Loucy (cell line): ENCODE results near the gene PSPC1.
"Not testable (repeated sequence)": the region's sequence is repeated elsewhere in the genome, so short reads cannot be mapped to it uniquely, and the experiment has no call there.

ENCODE experiments used
- H2AFZ ChIP-seq: fragments of 200-600 bp; sonication (generic); 2 replicates; pipeline ENCODE4 v1.6.0; 2016; ENCODE audit warnings: antibody characterized with exemption, mild to moderate bottlenecking, low read length, moderate library complexity
- H3F3A ChIP-seq: fragments of 200-600 bp; 2 replicates; pipeline ENCODE4 v1.6.0; 2016; ENCODE audit warnings: antibody characterized with exemption, low read depth, mild to moderate bottlenecking
- H3K27me3 ChIP-seq: fragments of 200-600 bp; sonication (generic); 2 replicates; pipeline ENCODE4 v1.6.1; 2014; ENCODE audit warnings: low read length, mild to moderate bottlenecking; ENCODE audit not compliant: insufficient read depth, poor library complexity, severe bottlenecking
- H3K36me3 ChIP-seq: fragments of 200-600 bp; sonication (generic); 2 replicates; pipeline ENCODE4 v1.6.1; 2016; ENCODE audit warnings: low read length; ENCODE audit not compliant: insufficient read depth
- H3K4me1 ChIP-seq: fragments of 200-600 bp; sonication (generic); 2 replicates; pipeline ENCODE4 v1.5.1; 2014; ENCODE audit warnings: low read length, mild to moderate bottlenecking; ENCODE audit not compliant: insufficient read depth, poor library complexity, severe bottlenecking
- H3K4me2 ChIP-seq: fragments of 200-600 bp; sonication (generic); 2 replicates; pipeline ENCODE4 v1.6.0; 2014; ENCODE audit warnings: antibody characterized with exemption, low read length, low read depth, mild to moderate bottlenecking; ENCODE audit not compliant: poor library complexity, severe bottlenecking
- H3K4me3 ChIP-seq: fragments of 200-600 bp; sonication (generic); 2 replicates; pipeline ENCODE4 v1.5.1; 2014; ENCODE audit warnings: low read length, mild to moderate bottlenecking, mixed read lengths; ENCODE audit not compliant: poor library complexity, severe bottlenecking
- H3K79me2 ChIP-seq: fragments of 200-600 bp; sonication (generic); 2 replicates; pipeline ENCODE4 v1.6.1; 2014; ENCODE audit warnings: low read length; ENCODE audit not compliant: insufficient read depth
- H3K9ac ChIP-seq: fragments of 200-600 bp; sonication (generic); 2 replicates; pipeline ENCODE4 v1.6.0; 2014; ENCODE audit warnings: mild to moderate bottlenecking, low read depth, low read length, moderate library complexity; ENCODE audit not compliant: poor library complexity, severe bottlenecking
- H3K9me2 ChIP-seq: fragments of 200-600 bp; sonication (generic); replicated peaks from 2 replicates; pipeline ENCODE4 v1.6.1; 2016; ENCODE audit warnings: low read depth, low read length, mixed read lengths
- H3K9me3 ChIP-seq: fragments of 200-600 bp; sonication (generic); 2 replicates; pipeline ENCODE4 v1.6.1; 2014; ENCODE audit warnings: mild to moderate bottlenecking, antibody characterized with exemption, low read length, low read depth; ENCODE audit not compliant: insufficient read depth
- H4K20me1 ChIP-seq: fragments of 200-600 bp; sonication (generic); 2 replicates; pipeline ENCODE4 v1.6.0; 2014; ENCODE audit warnings: antibody characterized with exemption, low read length, mild to moderate bottlenecking; ENCODE audit not compliant: insufficient read depth, poor library complexity, severe bottlenecking
- EZH2phosphoT487 ChIP-seq: fragments of 200-600 bp; IDR thresholded peaks from 2 replicates; pipeline ENCODE4 v1.6.1; 2018; ENCODE audit warnings: antibody characterized with exemption, mild to moderate bottlenecking, moderate library complexity, borderline replicate concordance
- TF ChIP-seq, protein P1 (sequence below): fragments of 200-600 bp; sonication (generic); conservative IDR thresholded peaks from 2 replicates; pipeline ENCODE4 v1.5.1; 2014; ENCODE audit warnings: mild to moderate bottlenecking, antibody characterized with exemption, low read length

Gene PSPC1

DNA sequence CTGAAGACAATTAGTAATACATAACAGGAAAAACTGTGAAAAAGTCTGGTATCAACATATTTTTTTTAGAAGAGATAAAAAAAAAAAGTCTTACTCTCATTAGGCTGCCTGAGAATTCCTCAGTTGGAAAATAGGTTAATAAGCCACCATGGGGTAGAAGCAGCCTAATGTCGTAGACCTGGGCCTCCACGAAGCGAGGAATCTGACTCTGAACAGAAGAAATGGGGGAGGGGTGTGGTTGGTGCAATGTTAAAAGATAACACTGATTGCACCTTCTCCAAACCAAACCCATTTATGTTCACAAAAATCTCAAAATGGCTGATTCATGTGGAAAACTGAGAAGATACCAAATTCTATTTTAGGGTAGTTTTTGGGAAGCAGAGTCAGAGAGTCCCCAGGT is 86.9 kb downstream of the PSPC1 start:
- TF ChIP-seq EZH2phosphoT487: no peak
- TF ChIP-seq, protein P1, sequence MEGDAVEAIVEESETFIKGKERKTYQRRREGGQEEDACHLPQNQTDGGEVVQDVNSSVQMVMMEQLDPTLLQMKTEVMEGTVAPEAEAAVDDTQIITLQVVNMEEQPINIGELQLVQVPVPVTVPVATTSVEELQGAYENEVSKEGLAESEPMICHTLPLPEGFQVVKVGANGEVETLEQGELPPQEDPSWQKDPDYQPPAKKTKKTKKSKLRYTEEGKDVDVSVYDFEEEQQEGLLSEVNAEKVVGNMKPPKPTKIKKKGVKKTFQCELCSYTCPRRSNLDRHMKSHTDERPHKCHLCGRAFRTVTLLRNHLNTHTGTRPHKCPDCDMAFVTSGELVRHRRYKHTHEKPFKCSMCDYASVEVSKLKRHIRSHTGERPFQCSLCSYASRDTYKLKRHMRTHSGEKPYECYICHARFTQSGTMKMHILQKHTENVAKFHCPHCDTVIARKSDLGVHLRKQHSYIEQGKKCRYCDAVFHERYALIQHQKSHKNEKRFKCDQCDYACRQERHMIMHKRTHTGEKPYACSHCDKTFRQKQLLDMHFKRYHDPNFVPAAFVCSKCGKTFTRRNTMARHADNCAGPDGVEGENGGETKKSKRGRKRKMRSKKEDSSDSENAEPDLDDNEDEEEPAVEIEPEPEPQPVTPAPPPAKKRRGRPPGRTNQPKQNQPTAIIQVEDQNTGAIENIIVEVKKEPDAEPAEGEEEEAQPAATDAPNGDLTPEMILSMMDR: no peak
- Histone ChIP-seq H3K4me3 (no peak overlapping the region), H3F3A (no peaks in the 10 kb centered on the region), H3K79me2 (peaks cover 9% of the 10 kb centered on the region), H3K9me2 (no peaks in the 10 kb centered on the region), H3K4me2 (no peak overlapping the region), H3K36me3 (peaks cover 26% of the 10 kb centered on the region; the same call in 1 of the 2 replicates), H3K27me3 (no peaks in the 10 kb centered on the region), H4K20me1 (peaks cover 7% of the 10 kb centered on the region), H3K4me1 (no peaks in the 10 kb centered on the region), H3K9me3 (no peaks in the 10 kb centered on the region), H3K9ac (no peak overlapping the region), H2AFZ (no peak overlapping the region)

GRCh38 chr13:19695428-19695827 is 87.3 kb downstream of the PSPC1 start:
- Histone ChIP-seq H3K4me3 (no peak overlapping the region), H3K4me1 (no peaks in the 10 kb centered on the region), H3K36me3 (peaks cover 26% of the 10 kb centered on the region; the same call in 1 of the 2 replicates), H4K20me1 (peaks cover 7% of the 10 kb centered on the region), H3K4me2 (no peak overlapping the region), H3K9me3 (no peaks in the 10 kb centered on the region), H3K79me2 (peaks cover 9% of the 10 kb centered on the region), H3K9me2 (no peaks in the 10 kb centered on the region), H3K9ac (no peak overlapping the region), H3K27me3 (no peaks in the 10 kb centered on the region), H2AFZ (no peak overlapping the region), H3F3A (no peaks in the 10 kb centered on the region)
- TF ChIP-seq, protein P1: no peak
- TF ChIP-seq EZH2phosphoT487: no peak

- not testable (repeated sequence) for H3K9me3 ChIP-seq, H2AFZ ChIP-seq, H3K27me3 ChIP-seq, H3K9ac ChIP-seq, H3K79me2 ChIP-seq, H3K4me3 ChIP-seq, H3K4me2 ChIP-seq, H3K9me2 ChIP-seq, H3F3A ChIP-seq, H4K20me1 ChIP-seq, H3K4me1 ChIP-seq
- peaks cover 25% of the 10 kb centered on the region; the same call in 1 of the 2 replicates for H3K36me3 ChIP-seq
Observed at GRCh38 chr13:19691447-19691846, 91.3 kb downstream of the PSPC1 start.

DNA sequence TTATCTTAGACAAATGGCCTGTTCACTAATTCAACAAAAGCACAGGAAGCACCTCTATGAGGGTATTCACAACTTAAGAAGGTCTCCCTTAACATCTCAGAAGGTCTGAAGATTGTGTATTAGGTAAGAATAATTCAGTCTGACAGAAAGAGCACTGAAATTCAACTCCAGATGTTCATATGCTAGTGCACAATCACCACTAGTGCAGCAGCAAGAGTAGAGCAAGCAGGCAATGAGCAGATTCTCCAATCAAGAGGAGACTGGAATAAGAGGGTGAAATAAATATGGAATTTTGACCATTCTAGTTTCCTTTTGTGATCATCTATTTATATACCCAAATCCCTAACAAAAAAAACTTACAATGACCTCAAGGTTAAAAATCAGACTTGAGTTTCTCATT is 97.3 kb downstream of the PSPC1 start:
- Histone ChIP-seq H3K9ac (no peak overlapping the region), H3K4me1 (no peaks in the 10 kb centered on the region), H3K36me3 (peaks cover 14% of the 10 kb centered on the region; the same call in 1 of the 2 replicates), H2AFZ (no peak overlapping the region), H3K9me2 (no peaks in the 10 kb centered on the region), H4K20me1 (peaks cover 8% of the 10 kb centered on the region), H3K9me3 (no peaks in the 10 kb centered on the region), H3K4me3 (no peak overlapping the region), H3K79me2 (no peaks in the 10 kb centered on the region), H3K27me3 (no peaks in the 10 kb centered on the region), H3K4me2 (no peak overlapping the region), H3F3A (no peaks in the 10 kb centered on the region)
- TF ChIP-seq, protein P1: no peak
- no peak for TF ChIP-seq EZH2phosphoT487
